Stimulated activated CD8-positive, alpha-beta memory T cell treated with anti-CD3 and anti-CD28 coated beads, Interleukin-12 subunit alpha, Interleukin-12 subunit beta, amount 100 ng/mL, for 4 hours (primary cell): ENCODE data around the gene CREBBP.
"Not testable (repeated sequence)": the region's sequence is repeated elsewhere in the genome, so short reads cannot be mapped to it uniquely, and the experiment has no call there.

Experiments
- DNase-seq: peaks from one replicate; pipeline ENCODE4 v3.0.0-alpha.2; 2020; ENCODE audit warnings: low read depth

CREBBP gene

GRCh38 chr16:3735541-3735940 is 145.0 kb downstream of the CREBBP start:
- no peak for DNase-seq

DNA sequence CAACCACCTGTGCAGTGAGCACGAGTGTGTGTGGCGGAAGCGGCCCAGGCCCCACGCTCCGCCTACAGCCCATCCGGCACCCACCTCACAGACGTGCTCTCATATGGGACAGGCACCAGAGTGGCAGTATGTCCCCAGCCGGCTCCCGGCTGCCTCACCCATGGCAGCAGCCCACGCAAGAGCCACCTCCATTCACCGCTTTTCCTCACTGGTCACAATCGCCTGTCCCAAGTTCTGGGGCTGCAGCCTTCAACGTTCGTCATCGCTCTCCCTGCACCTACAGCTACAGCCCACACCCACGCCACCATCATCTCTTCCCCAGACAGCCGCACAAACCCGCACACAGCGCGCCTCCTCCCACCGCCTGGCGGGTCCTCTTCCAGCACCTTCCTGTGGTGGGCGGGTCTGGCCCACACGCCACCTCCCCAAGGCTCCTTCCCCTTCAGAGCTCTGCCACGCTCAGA is 145.7 kb downstream of the CREBBP start:
- no peak for DNase-seq

- no peak for DNase-seq
These were observed 146.3 kb downstream of the CREBBP start for GRCh38 chr16:3734084-3734757.

GRCh38 chr16:3732171-3732570 is 148.3 kb downstream of the CREBBP start:
- no peak for DNase-seq

GRCh38 chr16:3731126-3731935 is 149.2 kb downstream of the CREBBP start:
- no peak for DNase-seq

- DNase-seq, result no peak
These were observed 150.1 kb downstream of the CREBBP start for GRCh38 chr16:3730161-3731125.

GRCh38 chr16:3729161-3730112 is 151.1 kb downstream of the CREBBP start:
- no peak for DNase-seq

- no peak for DNase-seq
These were observed 151.9 kb downstream of the CREBBP start for GRCh38 chr16:3728424-3729160.

DNA sequence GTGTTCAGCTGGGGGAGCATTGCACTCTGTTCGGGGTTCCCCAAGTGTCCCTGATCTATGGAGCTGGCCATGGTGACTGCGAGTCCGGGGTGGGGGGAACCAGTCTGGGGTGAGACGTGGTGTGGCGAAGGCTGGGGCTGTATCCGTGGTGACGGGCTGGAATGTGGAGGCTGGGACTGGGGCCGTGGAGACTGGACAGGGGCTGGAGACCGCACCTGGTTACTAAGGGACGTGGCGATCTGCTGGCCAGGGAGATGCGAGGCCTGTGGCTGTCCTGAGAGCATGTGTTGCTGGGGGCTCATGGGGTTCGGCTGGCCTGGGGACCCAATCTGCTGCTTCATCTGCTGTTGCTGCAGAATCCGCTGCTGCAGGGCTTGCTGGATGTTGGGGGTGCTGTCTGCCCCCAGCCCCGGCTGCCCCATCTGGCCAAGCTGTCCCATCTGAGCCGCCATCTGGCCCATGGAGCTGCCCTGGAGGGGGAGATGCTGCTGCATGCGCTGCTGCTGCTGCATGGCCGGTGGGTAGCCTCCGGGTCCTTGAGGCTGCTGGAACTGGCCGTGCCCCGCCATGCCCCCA is 152.6 kb downstream of the CREBBP start:
- DNase-seq, result no peak

- no peak for DNase-seq
These were observed 154.4 kb downstream of the CREBBP start for GRCh38 chr16:3726021-3726687.

DNA sequence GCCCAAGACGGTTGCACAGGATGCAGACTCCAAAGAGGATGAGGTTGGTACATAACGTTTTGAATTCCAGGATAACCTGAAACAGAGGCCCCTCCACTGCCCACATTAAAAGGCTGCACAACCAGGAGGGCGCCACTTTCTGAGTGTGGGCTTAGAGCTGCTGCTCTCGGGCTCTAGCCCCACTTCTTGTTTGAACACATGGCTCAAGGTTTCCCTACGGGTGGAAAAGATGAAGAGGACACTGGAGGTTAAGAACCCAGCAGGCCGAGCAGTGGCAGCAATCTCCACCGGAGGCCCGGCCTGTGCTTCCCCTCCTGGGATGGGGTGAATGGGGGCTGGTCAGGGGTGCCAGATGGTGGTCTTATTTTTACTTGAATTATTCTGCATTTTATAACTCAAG is 155.2 kb downstream of the CREBBP start:
- no peak for DNase-seq

DNA sequence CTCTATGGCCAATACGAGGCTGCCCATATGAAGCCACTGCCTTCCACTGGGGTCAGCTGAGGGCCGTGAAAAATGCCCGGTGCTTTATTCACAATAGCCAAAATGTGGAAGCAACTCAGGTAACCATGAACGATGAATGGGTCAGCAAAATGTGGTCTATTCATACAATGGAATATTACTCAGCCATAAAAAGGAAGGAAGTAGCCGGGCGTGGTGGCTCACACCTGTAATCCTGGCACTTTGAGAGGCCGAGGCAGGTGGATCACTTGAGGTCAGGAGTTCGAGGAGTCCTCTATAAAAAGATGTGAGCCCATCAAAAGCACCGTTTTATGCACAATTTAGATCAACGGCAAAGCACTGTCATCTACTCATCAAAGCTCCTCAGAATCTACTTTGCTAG is 158.0 kb downstream of the CREBBP start:
- DNase-seq, result no peak

DNA sequence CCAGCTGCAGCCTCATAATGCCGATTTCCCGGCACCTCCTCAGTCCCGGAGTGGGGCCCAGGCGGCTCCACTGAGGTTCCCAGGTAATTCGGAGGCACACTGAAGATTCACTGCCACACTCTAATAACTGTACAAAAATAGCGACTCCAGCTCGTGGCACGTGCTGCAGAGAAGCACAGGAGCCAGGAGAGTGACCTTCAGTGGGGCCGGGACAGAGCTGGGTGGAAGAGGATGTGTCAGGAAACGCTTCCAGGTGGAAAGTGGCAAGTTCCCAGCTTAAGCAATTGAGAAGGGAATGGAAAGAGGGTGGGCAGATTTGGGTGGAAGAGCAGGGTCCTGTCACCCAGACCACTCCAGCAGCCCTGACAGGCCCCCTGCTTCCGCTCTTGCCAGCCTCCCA is 160.1 kb downstream of the CREBBP start:
- no peak for DNase-seq

GRCh38 chr16:3718628-3719027 is 161.9 kb downstream of the CREBBP start:
- DNase-seq, result no peak

DNA sequence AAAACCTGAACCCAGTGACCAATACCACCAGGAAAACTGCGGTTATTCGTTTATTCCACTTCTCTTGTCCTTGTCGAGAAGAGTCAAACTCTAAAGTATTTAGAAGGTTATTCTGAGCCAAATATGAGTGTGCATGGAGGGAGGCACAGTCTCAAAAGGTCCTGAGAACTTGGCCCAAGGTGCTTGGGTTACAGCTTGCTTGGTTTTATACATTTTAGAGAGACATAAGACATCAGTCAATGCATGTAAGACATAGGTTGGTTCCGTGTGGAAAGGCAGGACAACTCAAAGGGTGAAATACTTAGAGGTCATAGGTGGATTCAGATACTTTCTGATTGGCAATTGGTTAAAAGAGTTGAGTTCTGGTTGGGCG is 162.5 kb downstream of the CREBBP start:
- DNase-seq, result no peak

- DNase-seq, result peak; percentile 89
These were observed 163.1 kb downstream of the CREBBP start, which contains the start of gene TRAP1 for GRCh38 chr16:3717235-3718018. TSS of gene TRAP1 (minus strand) at chr16:3717524. CDS start at chr16:3717508, 16 bp downstream.

DNA sequence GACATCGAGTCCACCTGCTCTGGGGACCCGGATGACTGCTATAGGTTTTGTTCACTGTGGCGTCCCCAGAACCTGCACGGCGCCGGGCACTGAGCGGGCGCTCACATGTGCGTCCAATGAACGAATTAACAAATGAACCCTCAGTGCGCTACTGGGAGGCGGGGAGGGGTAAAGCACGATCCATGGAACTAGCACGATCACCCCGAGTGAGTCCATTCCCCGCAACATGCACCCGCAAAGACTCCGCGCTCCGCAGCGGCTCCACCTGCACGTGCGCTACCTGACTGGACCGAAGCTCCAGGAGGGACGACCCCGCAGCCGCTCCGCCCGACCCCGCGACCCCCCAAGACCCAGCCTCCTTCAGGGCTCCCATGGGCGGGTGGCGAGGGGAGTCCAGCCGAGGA is 163.7 kb downstream of the CREBBP start:
- DNase-seq, result no peak

DNA sequence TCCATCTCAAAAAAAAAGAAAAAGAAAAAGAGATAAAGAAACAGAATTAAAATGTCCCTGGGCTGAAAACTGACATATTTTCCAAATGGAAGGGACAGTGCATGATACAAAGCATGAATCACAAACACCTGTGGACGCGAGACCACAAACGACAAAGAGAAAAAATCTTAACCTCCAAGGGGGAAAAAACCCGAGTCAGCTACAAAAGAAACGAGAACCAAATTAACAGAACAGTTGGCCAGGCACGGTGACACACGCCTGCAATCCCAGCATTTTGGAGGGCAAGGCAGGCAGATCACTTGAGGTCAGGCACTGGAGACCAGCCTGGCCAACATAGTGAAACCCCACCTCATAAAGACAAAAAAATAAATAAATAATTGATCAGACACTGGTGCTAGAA is 165.1 kb downstream of the CREBBP start:
- DNase-seq, result no peak

DNA sequence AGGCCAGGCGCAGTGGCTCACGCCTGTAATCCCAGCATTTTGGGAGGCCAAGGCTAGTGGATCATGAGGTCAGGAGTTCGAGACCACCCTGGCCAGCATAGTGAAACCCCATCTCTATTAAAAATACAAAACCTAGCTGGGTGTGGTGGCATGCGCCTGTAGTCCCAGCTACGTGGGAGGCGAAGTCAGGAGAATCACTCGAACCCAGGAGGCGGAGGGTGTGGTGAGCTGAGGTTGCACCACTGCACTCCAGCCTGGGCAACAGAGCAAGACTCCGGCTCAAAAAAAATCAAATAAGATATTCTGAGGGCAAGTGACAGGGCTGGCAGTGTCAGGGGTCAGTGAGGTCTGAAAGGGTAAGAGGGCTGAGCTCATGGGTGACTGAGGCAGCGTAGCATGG is 166.1 kb downstream of the CREBBP start:
- DNase-seq, result not testable (repeated sequence)
